Activated naive CD8-positive, alpha-beta T cell treated with anti-CD3 and anti-CD28 coated beads, Interleukin-2, amount 50 U/mL, for 16 hours (primary cell): ENCODE data around the gene ACVRL1.

Experiments
- DNase-seq: peaks from one replicate; pipeline ENCODE4 v3.0.0-alpha.2; 2020; ENCODE audit warnings: low read depth, low spot score

ACVRL1 gene

DNA sequence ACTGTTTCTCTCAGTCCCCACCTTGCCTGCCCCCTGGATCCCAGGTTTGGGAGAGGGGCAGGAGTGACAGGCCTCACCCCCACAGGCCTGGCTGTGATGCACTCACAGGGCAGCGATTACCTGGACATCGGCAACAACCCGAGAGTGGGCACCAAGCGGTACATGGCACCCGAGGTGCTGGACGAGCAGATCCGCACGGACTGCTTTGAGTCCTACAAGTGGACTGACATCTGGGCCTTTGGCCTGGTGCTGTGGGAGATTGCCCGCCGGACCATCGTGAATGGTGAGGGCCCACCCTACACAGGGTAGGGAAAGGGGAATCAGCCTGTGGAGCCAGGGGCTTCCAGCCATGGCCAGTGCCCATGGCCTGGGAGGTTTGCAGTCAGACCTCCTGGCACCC, 8.6 kb downstream of the ACVRL1 start:
- no peak for DNase-seq

- no peak for DNase-seq
Measured at GRCh38 chr12:51917041-51917590, 9.8 kb downstream of the ACVRL1 start.

DNA sequence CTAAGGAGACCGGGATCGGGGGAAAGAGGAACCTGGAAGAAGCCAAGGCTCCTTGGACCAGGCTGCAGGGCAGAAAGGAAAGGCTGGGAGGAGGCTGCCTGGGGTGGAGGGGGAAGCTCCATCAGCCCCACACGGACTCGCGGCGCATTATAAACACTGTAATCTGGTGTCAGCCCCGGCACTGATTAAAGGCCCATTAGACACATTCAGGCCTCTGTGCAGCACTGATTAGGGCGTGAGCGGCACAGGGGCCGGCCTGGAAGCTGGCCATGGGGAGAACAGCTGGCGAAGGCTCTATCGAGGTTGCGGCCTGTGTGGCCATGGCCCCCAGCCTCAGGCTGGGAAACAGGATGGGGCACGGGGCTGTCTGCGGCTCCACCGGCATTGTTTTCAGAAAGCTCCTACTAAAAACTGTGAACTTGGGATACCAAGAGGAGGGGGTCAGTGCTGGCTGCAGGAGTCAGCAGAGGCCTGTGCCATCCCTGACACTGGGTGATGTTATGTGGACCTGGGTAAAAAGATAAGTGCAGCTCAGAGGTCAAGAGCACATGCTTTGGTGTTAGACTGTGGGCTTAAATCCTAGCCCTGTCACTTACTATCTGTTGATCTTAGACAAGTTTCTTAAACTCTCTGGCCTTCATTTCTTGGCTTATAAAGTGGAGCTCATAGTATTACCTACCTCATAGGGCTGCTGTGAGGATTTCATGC, 10.6 kb downstream of the ACVRL1 start:
- no peak for DNase-seq

DNA sequence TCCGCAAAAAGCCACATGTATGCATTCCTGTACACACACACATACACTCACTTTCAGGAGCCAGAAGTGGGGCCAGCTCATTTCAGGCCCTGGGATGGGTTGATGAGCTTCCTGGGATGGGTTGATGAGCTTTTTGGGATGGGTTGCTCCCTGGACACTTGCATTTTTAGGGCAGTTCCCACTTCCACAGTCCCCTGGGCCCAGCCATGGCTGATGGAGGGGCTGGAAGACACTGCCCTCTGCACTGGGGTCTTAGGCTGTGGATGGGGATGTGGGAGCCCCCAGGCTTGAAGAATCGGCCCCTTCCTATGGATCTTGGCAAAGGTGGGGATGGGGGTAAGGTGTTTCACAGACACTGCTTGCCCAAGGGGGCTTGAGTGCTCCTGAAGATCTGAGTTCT, 12.7 kb downstream of the ACVRL1 start:
- no peak for DNase-seq

DNA sequence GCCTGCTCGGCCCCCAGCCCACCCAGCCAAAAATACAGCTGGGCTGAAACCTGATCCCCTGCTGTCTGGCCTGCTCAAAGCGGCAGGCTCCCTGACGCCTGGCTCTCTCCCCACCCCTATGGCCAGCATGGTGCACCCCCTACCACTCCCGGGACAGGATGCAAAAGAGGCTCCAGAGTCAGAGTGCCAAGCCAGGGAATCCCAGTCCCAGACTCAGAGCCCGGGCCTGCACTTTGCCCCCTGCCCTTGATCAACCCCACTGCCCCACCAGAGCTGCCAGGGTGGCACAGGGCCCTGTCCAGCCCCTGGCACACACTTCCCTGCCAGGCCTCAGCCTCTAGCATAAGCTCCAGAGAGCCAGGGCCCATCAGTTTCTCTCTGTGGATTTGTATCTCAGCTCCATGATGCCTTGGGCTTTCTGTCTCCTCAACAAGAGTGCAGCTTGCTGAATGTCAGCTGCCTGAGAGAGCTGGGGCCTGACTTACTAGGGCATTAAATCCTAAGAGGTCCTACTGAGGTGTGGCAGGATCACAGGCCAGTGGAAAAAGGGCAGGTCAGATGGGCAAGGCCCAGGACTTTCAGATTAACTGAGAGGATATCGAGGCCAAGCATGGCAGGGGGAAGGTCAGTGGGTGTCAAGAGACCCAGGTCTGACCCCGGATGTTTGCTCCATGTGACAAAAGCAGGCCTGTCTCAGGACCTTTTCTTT, 13.9 kb downstream of the ACVRL1 start:
- no peak for DNase-seq

GRCh38 chr12:51922146-51922545, 14.8 kb downstream of the ACVRL1 start:
- no peak for DNase-seq

DNA sequence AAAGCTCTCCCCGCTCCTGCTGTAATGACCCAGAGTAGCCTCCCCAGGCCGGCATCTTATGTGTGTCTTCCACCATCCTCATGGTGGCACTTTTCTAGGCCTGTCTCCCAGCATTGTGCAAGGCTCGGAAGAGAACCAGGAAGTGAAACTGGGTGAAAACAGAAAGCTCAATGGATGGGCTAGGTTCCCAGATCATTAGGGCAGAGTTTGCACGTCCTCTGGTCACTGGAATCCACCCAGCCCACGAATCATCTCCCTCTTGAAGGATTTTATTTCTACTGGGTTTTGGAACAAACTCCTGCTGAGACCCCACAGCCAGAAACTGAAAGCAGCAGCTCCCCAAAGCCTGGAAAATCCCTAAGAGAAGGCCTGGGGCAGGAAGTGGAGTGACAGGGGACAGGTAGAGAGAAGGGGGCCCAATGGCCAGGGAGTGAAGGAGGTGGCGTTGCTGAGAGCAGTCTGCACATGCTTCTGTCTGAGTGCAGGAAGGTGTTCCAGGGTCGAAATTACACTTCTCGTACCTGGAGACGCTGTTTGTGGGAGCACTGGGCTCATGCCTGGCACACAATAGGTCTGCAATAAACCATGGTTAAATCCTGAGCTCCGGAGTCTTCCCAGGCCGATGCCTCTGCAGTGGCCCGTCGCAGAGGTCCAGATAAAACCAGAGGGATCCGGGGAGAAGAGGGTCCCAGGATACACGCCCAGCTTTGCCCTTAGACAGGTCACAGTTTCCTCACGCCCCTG, 15.6 kb downstream of the ACVRL1 start:
- DNase-seq, result no peak

DNA sequence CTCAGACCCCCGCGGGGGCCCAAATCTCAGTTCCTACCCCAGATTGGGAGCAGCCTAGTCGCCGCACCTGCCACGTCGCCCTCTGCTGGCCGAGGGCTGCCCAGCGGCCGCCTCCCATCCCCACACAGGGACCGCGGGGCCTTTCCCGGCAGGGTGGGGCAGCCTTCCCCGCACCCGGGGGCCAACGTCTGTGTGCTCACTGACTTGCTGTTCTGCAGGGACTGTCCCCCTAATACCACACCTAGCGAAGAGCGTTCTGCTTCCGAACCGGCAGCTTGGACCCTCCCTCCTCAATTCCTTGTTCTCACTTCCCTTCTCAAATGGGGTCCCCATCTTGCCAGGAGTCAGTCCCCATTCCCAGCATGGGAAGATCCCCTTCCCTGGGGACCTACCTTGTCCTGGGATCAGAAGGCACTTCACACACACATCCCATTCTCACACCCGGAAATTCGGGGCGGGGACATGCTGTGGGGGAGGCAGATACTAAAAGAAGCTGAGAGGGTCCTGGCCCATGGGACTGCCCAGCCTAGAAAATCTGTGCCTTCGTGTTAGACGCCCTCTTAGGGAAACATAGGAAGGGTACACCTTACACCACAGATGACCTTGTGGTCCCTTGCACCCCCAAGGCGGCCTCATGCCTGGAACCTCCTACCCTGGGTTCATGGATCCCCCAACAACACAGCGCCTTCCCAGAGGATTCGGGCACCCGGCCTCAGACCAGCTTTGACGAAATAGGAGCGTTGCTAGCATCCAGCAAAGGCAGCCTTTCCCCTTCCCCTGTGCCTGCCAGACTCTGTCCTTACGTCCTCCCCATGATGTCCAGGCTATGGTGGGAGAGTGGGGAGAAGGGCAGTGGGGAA, 16.4 kb downstream of the ACVRL1 start:
- DNase-seq, result peak; percentile 9

- no peak for DNase-seq
Measured at GRCh38 chr12:51924551-51925319, 17.4 kb downstream of the ACVRL1 start.

DNA sequence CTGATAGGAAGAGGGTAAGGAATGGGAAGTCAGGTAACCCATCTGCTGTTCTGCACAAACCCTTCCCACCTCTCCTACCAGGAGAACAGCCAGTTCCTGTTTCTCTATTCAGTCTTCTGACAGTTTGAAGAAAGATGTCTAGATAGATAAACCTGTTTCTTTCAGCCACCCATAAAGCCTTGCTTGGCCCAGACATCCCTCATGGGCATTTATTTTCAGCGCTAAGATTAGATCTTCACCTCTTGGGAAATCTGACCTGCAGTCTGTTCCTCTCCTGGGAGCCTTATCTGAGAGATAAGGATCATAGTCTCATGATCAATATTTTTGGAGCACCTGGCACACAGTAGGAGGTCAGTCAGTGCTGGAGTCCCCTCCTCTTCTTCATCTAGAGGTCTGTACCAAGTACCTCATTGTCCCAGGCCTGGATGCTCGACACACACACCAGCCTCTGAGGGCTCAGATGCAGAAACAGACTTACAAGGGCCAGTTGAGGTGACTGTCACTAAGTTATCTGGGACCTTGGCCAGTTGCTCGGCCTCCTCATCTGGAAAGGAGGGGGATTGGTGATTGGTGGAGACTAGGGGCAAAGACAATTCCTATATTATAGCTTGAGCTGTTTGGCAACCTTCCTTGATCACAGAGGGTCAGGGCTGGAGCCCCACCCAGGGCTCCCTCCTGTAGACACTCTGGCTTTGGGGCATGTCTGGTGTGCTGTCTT, 18.2 kb downstream of the ACVRL1 start:
- DNase-seq, result no peak

- DNase-seq, result no peak
Measured at GRCh38 chr12:51926064-51926632, 18.8 kb downstream of the ACVRL1 start.

GRCh38 chr12:51926718-51927117, 19.4 kb downstream of the ACVRL1 start:
- DNase-seq, result no peak

GRCh38 chr12:51932218-51933076, 25.1 kb downstream of the ACVRL1 start:
- DNase-seq, result no peak

GRCh38 chr12:51934080-51934479, 26.8 kb downstream of the ACVRL1 start:
- DNase-seq, result no peak

DNA sequence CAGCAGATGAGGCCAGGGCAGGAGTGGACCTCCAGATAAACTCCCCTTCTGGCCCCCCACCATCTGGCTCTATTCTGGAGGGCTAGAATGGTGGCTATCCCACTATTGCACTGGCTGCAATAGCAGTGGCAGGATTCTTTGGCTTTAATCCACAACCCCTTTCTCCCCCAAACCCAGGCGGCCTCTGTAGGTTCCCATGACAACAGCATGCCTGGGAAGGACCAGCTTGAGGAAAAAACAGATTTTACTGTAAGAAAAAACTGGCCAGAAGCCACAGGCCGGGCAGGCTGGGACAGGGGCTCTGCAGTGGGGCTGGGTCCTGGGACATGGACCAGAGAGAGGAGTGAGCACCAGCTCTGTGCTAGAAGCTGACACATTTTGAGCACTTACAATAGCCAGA, 30.6 kb downstream of the ACVRL1 start:
- no peak for DNase-seq

DNA sequence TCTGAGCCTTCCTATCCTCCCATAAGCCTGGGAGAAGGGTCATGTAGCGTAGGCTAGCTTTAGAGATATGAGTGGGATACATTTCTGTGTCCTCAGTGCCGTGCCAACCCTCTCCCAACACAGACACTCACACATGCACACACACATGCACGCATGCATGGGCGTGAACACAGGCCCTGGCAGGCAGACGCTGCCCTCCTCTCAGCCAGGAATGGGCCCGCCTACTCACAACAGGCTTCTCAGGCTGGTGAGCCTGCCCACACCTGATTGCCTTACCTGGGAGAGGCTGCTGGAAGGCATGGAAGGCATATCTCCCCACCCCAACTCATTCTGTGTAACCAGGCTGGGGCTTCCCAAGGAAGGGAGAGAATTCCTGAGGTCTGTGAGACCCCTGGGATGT, 31.4 kb downstream of the ACVRL1 start:
- no peak for DNase-seq

DNA sequence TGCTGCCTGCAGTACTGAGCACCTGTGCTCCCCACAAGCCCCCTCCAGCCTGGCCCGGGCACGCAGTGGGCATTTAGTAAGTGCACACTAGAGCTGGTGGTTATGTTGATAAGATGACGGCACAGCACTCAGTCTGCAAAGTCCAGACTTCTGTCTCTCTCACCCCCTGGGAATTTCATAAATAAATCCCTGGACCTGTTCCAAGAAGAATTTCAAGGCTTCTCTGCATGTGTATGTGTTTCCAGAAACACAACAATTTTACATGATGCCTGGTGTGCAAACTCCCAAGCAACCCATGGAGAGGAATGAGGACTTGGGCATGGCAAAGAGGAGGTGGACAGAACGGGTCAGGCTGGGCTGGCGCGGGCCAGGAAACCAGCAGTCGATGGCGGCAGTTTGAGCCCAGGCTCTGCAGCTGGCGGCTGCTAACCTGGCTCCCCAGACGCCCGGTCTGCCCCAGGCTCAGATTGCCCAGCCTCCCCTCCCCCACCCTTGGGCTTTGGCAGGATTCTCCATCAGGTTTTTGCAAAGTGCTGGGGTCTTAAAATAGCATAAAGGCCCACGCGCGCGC, 33.8 kb downstream of the ACVRL1 start:
- DNase-seq, result no peak

- DNase-seq, result no peak
Measured at GRCh38 chr12:51941604-51942003, 34.3 kb downstream of the ACVRL1 start.
